WI38 (cell line): ENCODE results near the gene AFG3L2.

Source experiments
- H3K4me3 ChIP-seq: 2 replicates; pipeline ENCODE4 v1.5.1; 2011; ENCODE audit warnings: low read depth, mild to moderate bottlenecking, control low read depth, low read length
- CTCF ChIP-seq: IDR thresholded peaks from 2 replicates; pipeline ENCODE4 v1.5.1; 2012; ENCODE audit warnings: low read depth, mild to moderate bottlenecking, control low read depth, low read length

AFG3L2 gene

GRCh38 chr18:12369211-12369610, 7.8 kb downstream of the AFG3L2 start:
- TF ChIP-seq CTCF, result no peak
- H3K4me3 ChIP-seq, result no peak overlapping the region

DNA sequence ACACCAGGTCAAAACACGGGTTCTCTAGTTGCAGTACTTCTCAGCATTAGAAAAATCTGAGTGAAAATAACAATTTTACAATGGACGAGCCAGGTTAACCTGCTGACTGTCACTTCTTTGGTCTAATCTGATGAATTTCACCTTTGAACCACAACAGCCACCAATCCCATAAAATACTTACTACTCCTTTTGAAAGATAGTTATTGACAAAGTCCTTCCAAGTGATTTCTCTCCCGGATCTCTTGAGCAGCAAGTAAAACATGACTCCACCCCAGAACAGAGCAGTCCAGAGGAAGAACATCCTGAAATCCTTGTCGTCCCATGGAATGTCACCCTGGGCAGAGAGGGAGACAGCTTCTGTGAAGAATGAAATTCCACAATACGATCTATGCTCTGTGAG, 10.2 kb downstream of the AFG3L2 start:
- no peak overlapping the region for H3K4me3 ChIP-seq
- TF ChIP-seq CTCF, result no peak

GRCh38 chr18:12366379-12366778, 10.6 kb downstream of the AFG3L2 start:
- no peak for TF ChIP-seq CTCF

GRCh38 chr18:12362473-12363174, 14.4 kb downstream of the AFG3L2 start:
- no peak overlapping the region for H3K4me3 ChIP-seq
- no peak for TF ChIP-seq CTCF

More at GRCh38 chr18:12366379-12366778, 10.6 kb downstream of the AFG3L2 start:
- no peak overlapping the region for H3K4me3 ChIP-seq

- no peak for TF ChIP-seq CTCF
Measured at GRCh38 chr18:12361770-12362378, 15.2 kb downstream of the AFG3L2 start.

DNA sequence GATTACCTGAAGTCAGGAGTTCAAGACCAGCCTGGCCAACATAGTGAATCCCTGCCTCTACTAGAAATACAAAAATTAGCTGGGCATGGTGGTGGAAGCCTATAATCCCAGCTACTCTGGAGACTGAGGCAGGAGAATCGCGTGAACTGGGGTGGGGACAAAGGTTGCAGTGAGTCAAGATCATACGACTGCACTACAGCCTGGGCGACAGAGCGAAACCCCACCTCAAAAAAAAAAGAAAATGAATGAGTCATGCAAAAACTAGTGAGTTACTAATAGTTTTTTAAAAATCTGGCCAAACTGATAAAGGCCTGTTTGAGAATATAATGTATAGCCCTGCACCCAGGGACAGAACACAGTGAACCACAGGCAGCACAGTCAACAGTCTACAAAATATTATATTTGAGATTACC, 17.5 kb downstream of the AFG3L2 start:
- no peak for TF ChIP-seq CTCF

More at GRCh38 chr18:12361770-12362378, 15.2 kb downstream of the AFG3L2 start:
- H3K4me3 ChIP-seq, result no peak overlapping the region

DNA sequence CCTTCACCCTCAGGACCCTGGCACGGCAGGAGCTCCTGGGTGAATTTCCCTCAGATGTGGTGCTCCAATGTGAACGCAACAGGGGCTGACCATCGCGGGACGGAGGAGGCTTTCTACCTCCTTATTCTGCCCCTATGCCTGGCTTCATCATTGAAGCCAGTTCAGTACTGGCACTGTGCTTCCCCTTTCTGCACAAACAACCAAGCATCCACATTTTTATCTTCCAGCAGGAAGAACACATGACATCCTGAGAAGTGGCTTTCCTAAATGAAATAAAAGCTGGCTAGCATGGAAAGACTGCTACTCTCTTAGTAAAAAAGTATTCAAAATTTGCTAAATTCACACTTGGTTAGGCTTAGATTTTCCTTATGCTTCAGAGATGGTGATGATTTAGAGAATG, 24.8 kb downstream of the AFG3L2 start:
- no peak for TF ChIP-seq CTCF
- H3K4me3 ChIP-seq, result no peak overlapping the region

More for the DNA sequence above, 17.5 kb downstream of the AFG3L2 start:
- H3K4me3 ChIP-seq, result no peak overlapping the region
